Astrocyte of the spinal cord (primary cell): ENCODE measurements around the gene SMIM11.
A peak's percentile ranks its signal among the peaks of the same experiment; 100 is the strongest.

Experiments
- DNase-seq: peaks from one replicate; pipeline ENCODE4 v3.0.0; 2011; ENCODE audit warnings: low read depth, low spot score
- H3K4me3 ChIP-seq: 2 replicates; pipeline ENCODE4 v1.5.1; 2011; ENCODE audit warnings: low read depth, mild to moderate bottlenecking, low read length, moderate library complexity
- in situ Hi-C: cut with HindIII; loops from 2 replicates; pipeline ENCODE4 v1.10.0; 2017; ENCODE audit warnings: low sequenced_read_pairs
- TF ChIP-seq, protein P1 (sequence below): IDR thresholded peaks from 2 replicates; pipeline ENCODE4 v1.5.1; 2012; ENCODE audit warnings: low read depth, mild to moderate bottlenecking, low read length, inconsistent platforms

SMIM11 gene

DNA sequence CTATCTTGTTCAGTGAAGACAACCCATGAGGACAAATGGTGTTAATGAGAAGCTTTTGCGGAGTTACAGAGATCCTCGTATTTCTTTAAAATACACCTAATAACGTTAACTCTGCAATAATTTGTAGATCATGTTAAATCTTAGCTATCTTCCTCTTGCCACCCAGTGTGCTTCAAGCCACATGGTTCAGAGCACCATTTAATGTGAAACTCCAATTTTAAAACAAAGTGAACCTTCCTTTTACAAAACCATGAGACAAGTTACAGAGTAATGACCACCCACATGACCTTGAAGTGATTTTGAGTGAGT, 13.2 kb upstream of the SMIM11 start:
- TF ChIP-seq, protein P1, sequence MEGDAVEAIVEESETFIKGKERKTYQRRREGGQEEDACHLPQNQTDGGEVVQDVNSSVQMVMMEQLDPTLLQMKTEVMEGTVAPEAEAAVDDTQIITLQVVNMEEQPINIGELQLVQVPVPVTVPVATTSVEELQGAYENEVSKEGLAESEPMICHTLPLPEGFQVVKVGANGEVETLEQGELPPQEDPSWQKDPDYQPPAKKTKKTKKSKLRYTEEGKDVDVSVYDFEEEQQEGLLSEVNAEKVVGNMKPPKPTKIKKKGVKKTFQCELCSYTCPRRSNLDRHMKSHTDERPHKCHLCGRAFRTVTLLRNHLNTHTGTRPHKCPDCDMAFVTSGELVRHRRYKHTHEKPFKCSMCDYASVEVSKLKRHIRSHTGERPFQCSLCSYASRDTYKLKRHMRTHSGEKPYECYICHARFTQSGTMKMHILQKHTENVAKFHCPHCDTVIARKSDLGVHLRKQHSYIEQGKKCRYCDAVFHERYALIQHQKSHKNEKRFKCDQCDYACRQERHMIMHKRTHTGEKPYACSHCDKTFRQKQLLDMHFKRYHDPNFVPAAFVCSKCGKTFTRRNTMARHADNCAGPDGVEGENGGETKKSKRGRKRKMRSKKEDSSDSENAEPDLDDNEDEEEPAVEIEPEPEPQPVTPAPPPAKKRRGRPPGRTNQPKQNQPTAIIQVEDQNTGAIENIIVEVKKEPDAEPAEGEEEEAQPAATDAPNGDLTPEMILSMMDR, result no peak
- no peak overlapping the region for H3K4me3 ChIP-seq
- DNase-seq, result no peak
- in situ Hi-C loops, result no loop called here

DNA sequence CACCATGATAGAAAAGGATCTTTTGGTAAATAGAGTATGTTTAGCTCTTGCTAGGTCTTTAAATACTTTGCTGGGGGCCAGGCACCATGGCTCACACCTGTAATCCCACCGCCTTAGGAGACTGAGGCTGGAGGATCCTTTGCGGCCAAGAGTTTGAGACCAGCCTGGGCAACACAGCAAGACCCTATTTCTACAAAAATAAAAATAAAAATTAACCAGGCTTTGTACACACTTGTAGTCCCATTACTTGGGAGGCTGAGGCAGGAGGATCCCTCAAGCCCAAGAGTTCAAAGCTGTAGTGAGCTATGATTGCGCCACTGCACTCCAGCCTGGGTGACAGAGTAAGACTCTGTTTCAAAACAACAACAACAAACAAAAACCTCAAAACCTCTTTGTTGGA, 12.6 kb upstream of the SMIM11 start:
- in situ Hi-C loops, result no loop called here
- DNase-seq, result no peak
- TF ChIP-seq, protein P1, result no peak

DNA sequence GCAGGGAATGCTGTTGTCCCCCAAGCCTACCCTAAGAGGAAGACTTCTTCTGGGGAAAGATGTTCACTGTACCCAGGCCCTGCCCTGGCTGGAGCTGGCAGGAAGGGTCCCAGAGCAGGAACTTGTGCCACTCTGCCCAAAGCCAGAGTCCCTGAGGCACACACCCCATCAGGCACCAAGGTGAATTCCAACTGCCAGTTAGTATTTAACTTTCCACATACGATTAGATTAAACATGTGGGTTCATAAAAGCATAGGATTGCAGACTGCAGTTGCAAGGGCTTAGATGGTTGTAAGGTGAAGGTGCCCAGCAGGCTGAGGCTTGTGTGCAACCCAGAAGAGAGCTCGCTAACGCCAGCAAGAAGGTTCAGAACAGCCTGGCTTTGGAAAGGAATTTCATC, 11.6 kb upstream of the SMIM11 start, which contains the start of gene KCNE2:
KCNE2 (plus strand) TSS at position 274 of the 400 bp plus-strand sequence. CDS start 6,473 bp downstream, outside the sequence.
- in situ Hi-C loops, result no loop called here
- TF ChIP-seq, protein P1, result no peak
- H3K4me3 ChIP-seq, result no peak within 1 kb of the TSS
- DNase-seq, result no peak

More for the DNA sequence above, 12.6 kb upstream of the SMIM11 start:
- no peak overlapping the region for H3K4me3 ChIP-seq

DNA sequence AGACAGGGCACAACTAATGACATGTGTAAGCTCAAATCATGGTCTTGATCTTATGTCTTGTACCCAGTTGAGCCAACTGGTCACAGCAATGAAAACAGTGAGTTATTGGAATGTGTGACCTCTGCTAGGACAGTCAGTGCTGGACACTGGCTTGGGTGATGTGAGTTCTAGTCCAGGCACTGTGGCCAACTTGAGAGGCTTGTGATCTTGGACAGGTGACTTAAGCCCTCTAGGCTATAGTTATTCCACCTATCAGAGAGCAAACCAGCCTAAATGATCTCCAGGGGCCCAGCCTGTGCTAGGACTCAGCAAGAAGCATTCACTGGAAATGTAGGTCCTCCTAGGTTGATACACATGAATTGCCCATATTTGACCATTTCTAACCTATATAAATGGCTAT, 10.4 kb upstream of the SMIM11 start:
- no peak overlapping the region for H3K4me3 ChIP-seq
- TF ChIP-seq, protein P1, result no peak
- no peak for DNase-seq
- in situ Hi-C loops, result no loop called here

DNA sequence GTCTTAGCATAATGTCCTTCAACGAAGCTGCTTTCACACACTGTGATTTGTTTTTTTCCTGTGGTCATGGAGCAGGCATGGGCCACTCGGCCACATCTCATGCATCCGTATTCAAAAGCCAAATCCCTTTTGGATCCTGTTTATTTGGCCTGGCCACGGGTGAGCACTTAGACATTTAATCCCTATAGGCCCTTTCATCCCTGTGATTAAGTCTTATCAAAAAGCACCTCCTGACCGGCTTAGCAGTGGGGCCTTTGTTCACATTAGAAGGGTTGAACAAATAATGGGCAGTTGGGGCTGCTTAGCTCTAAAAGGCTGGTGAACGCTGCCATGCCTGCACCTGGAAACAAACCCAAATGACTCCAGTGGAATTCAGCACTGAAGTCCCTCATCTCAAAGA, 9.5 kb upstream of the SMIM11 start:
- TF ChIP-seq, protein P1, result no peak
- H3K4me3 ChIP-seq, result no peak overlapping the region
- no peak for DNase-seq
- in situ Hi-C loops, result no loop called here

DNA sequence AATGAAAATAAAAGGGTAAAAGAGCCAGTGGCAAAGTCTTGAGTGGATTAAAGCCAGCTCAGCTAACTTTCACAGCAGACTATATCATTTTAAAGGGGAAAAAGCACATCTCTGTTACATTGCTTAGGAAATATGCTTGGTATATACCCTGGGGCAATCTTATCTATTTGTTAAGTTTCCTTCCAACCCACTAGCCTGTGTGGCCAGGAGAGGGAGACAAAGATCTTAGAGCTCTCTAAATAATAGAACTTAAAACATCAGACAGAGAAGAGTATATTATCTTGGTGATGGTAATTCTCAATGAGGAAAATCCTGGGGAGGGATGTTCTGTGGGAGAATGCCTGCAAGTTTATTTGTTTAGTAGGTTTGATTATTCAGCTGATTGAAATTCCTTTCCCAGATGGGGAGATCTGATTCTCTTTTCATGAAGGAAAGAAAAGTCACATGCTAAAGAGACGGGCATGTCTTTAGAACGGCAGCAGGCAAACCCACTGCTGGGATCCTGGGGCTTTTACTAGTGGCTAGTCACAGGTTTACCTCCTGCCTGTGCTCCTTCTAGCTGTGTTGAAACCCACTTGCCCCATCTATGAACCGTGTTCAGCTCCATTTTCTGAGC, 7.9 kb upstream of the SMIM11 start:
- in situ Hi-C loops, result no loop called here
- DNase-seq, result peak; percentile 77

More for the DNA sequence above, 7.9 kb upstream of the SMIM11 start:
- TF ChIP-seq, protein P1, result peak; percentile 90
- no peak overlapping the region for H3K4me3 ChIP-seq
